ENCODE data around the gene FAM241A. TPM values are rescaled to one million over a fixed set of nuclear protein-coding genes. Genes with fewer than 3 reads are reported as not detected.

Gene FAM241A
- total and polyA plus RNA-seq, 2 donors (not counting 3 experiments of a cell fraction or from before 2014, with no cell fraction given): 3.2 to 9.1 TPM

DNA sequence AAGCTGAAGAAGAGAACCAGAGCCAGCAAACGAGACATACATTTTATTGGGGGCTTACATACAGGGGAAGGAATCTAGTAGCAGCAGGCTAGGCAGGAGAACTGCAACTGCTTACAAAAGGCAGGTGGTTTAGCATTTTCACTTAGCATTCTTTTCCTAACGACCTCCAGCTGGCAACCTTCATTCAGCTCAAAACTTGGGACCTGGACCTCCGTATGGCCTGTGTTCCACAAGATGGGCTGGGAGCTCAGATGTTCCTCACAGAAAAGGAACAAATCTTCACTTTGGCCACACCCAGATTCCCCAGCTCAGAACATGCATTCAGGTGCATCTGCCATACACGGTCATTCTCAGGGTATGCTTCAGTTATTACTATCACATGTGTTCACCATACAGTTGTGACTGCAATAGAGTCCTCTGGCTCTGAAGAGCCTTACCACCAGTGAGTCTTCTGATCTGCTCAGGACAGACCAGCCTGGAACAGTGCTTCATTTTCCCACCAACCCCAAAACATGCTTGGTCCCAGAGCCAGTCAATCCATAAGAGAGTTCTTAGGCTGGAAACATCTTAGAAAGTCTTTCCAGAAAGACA is 56.8 kb downstream of the FAM241A start:
- ChIA-PET CTCF (interaction anchor here (0.9 to 1.2 kb wide), 3 partner anchors 18 to 102 kb away, joined by 3 to 7 read pairs (median 3); no protein-coding TSS in a partner anchor), POLR2A (no interaction called here)
- Histone ChIP-seq H3K9me3 (replicated peaks; ENCODE audit: control insufficient read depth, insufficient read depth, low read length) (no peaks in the 10 kb centered on the region), H3K4me3 (replicated peaks in 1 of 3; ENCODE audit: insufficient read depth in 1 of 3, low read depth in 1 of 3, low read length in 3 of 3) (no peak overlapping the region), H3K4me2 (ENCODE audit: insufficient read depth, low read length) (no peak overlapping the region), H3K79me2 (ENCODE audit: control insufficient read depth, insufficient read depth, low read length) (no peaks in the 10 kb centered on the region), H3K27ac (ENCODE audit: insufficient read depth, low read depth, low read length) (no peak overlapping the region), H3K9me1 (replicated peaks; ENCODE audit: control insufficient read depth, extremely low read depth, insufficient read depth, low read length) (no peaks in the 10 kb centered on the region), H2AFZ (ENCODE audit: low read depth, low read length) (no peak overlapping the region), H3K36me3 (ENCODE audit: control insufficient read depth in 2 of 2, extremely low read depth in 1 of 2, insufficient read depth in 2 of 2, low read length in 2 of 2) (no peaks in the 10 kb centered on the region), H3K9ac (replicated peaks; ENCODE audit: extremely low read depth, insufficient read depth, low read length) (no peak overlapping the region), H3K4me1 (ENCODE audit: control insufficient read depth, extremely low read depth, insufficient read depth, low read length) (peaks cover 3% of the 10 kb centered on the region), H3K27me3 (ENCODE audit: control insufficient read depth in 2 of 2, insufficient read depth in 2 of 2, low read length in 2 of 2) (no peaks in the 10 kb centered on the region), H4K20me1 (replicated peaks; ENCODE audit: control insufficient read depth, extremely low read depth, insufficient read depth, low read length) (no peaks in the 10 kb centered on the region)
- DNase-seq (ENCODE audit: low read depth, low spot score) (no peak), FAIRE-seq (no peak)
- TF ChIP-seq, protein P1, sequence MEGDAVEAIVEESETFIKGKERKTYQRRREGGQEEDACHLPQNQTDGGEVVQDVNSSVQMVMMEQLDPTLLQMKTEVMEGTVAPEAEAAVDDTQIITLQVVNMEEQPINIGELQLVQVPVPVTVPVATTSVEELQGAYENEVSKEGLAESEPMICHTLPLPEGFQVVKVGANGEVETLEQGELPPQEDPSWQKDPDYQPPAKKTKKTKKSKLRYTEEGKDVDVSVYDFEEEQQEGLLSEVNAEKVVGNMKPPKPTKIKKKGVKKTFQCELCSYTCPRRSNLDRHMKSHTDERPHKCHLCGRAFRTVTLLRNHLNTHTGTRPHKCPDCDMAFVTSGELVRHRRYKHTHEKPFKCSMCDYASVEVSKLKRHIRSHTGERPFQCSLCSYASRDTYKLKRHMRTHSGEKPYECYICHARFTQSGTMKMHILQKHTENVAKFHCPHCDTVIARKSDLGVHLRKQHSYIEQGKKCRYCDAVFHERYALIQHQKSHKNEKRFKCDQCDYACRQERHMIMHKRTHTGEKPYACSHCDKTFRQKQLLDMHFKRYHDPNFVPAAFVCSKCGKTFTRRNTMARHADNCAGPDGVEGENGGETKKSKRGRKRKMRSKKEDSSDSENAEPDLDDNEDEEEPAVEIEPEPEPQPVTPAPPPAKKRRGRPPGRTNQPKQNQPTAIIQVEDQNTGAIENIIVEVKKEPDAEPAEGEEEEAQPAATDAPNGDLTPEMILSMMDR (IDR thresholded peaks at IDR 0.05; ENCODE audit: extremely low read depth in 1 of 2, insufficient read depth in 1 of 2, low read depth in 1 of 2, low read length in 2 of 2): no peak
- TF ChIP-seq POLR2A (IDR thresholded peaks at IDR 0.05; ENCODE audit: low read depth, low read length) (no peak), JUN (IDR thresholded peaks at IDR 0.05; ENCODE audit: borderline replicate concordance, insufficient read depth, insufficient read length, low read depth) (no peak), MYC (IDR thresholded peaks at IDR 0.05; ENCODE audit: low read depth, low read length) (no peak), FOS (IDR thresholded peaks at IDR 0.05; ENCODE audit: borderline replicate concordance, insufficient read depth, low read length) (no peak), POLR2AphosphoS5 (IDR thresholded peaks at IDR 0.05; ENCODE audit: insufficient read depth, low read depth, low read length) (no peak), GATA2 (IDR thresholded peaks at IDR 0.05; ENCODE audit: insufficient read depth, insufficient read length, low read depth, low read length) (no peak), EZH2 (IDR thresholded peaks at IDR 0.05; ENCODE audit: borderline replicate concordance, low read depth, low read length, severe bottlenecking) (no peak)
- TF ChIP-seq, protein P2, sequence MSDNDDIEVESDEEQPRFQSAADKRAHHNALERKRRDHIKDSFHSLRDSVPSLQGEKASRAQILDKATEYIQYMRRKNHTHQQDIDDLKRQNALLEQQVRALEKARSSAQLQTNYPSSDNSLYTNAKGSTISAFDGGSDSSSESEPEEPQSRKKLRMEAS (IDR thresholded peaks at IDR 0.05; ENCODE audit: insufficient read depth, insufficient read length): no peak
- dilution Hi-C loops (cut with MboI; ENCODE audit: extremely low pct_ligation_motif_present, low sequenced_read_pairs) (no loop called here), intact Hi-C loops (cut with micrococcal nuclease) (no loop called here)
- no TSS peak for BruUV-seq (replicated peaks)

All from endothelial cell of umbilical vein (primary cell).